Lower leg skin (tissue), 3 donors: ENCODE data around the gene CLIP4.

Experiments used
- POLR2A ChIP-seq, 2 donors: fragments of 450-650 bp; IDR thresholded peaks; one replicate each; pipeline ENCODE4 v1.6.1; 2016 to 2017; ENCODE audit warnings: antibody characterized with exemption in 2 of 2, mild to moderate bottlenecking in 1 of 2, moderate library complexity in 1 of 2
- TF ChIP-seq, protein P1 (sequence below), 3 donors: fragments of 450-650 bp; IDR thresholded peaks; one replicate each; pipeline ENCODE4 v1.5.1; 2016; ENCODE audit warnings: antibody characterized with exemption in 3 of 3, mild to moderate bottlenecking in 3 of 3, moderate library complexity in 2 of 3

- TF ChIP-seq POLR2A (IDR thresholded peaks at IDR 0.05), result no peak
- TF ChIP-seq, protein P1, sequence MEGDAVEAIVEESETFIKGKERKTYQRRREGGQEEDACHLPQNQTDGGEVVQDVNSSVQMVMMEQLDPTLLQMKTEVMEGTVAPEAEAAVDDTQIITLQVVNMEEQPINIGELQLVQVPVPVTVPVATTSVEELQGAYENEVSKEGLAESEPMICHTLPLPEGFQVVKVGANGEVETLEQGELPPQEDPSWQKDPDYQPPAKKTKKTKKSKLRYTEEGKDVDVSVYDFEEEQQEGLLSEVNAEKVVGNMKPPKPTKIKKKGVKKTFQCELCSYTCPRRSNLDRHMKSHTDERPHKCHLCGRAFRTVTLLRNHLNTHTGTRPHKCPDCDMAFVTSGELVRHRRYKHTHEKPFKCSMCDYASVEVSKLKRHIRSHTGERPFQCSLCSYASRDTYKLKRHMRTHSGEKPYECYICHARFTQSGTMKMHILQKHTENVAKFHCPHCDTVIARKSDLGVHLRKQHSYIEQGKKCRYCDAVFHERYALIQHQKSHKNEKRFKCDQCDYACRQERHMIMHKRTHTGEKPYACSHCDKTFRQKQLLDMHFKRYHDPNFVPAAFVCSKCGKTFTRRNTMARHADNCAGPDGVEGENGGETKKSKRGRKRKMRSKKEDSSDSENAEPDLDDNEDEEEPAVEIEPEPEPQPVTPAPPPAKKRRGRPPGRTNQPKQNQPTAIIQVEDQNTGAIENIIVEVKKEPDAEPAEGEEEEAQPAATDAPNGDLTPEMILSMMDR (IDR thresholded peaks at IDR 0.05), result no peak
These were observed 110.6 kb downstream of the CLIP4 start for GRCh38 chr2:29225814-29226213.
